Rectal smooth muscle tissue (tissue), 1 donor: ENCODE results near the gene COL27A1.

Experiments
- H3K27ac ChIP-seq: one replicate; pipeline ENCODE4 v1.7.0; 2013; ENCODE audit warnings: low read depth, low read length, inconsistent platforms
- H3K27me3 ChIP-seq: one replicate; pipeline ENCODE4 v1.7.0; 2013; ENCODE audit warnings: low read length; ENCODE audit not compliant: control insufficient read depth, insufficient read depth
- H3K36me3 ChIP-seq: one replicate; pipeline ENCODE4 v1.7.0; 2013; ENCODE audit warnings: low read length; ENCODE audit not compliant: control insufficient read depth, insufficient read depth
- H3K4me1 ChIP-seq: one replicate; pipeline ENCODE4 v1.7.0; 2013; ENCODE audit warnings: low read length; ENCODE audit not compliant: control insufficient read depth, insufficient read depth
- H3K4me3 ChIP-seq: one replicate; pipeline ENCODE4 v1.7.0; 2013; ENCODE audit warnings: low read length
- H3K9ac ChIP-seq: one replicate; pipeline ENCODE4 v1.7.0; 2013; ENCODE audit warnings: low read length

COL27A1 gene

GRCh38 chr9:114228016-114228808, 72.9 kb downstream of the COL27A1 start:
- no peak overlapping the region for H3K27ac ChIP-seq
- no peak overlapping the region for H3K9ac ChIP-seq
- no peaks in the 10 kb centered on the region for H3K4me1 ChIP-seq
- H3K36me3 ChIP-seq, result no peaks in the 10 kb centered on the region
- H3K27me3 ChIP-seq, result no peaks in the 10 kb centered on the region
- no peak overlapping the region for H3K4me3 ChIP-seq

DNA sequence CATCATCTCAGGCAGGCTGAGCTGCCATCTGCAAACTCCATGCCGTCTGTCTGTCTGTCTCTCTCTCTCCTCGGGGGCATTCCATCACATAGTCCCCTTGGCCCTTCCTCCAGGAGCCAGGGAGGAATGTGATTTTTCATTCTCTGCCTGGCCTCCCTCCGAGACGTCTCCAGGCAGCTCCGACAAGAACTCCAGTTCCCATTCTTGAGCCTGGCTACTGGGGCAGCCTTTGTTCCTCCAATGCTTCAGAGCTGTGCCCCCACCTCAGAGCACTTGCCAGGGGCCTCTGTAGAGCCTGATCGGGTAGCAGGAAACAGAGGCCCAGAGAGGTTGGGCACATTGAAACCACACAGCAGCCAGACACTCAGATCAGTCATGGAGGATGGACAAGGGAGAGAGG, 74.0 kb downstream of the COL27A1 start:
- Histone ChIP-seq H3K9ac (no peak overlapping the region), H3K4me3 (no peak overlapping the region), H3K27ac (no peak overlapping the region), H3K27me3 (no peaks in the 10 kb centered on the region), H3K4me1 (peaks cover 2% of the 10 kb centered on the region), H3K36me3 (no peaks in the 10 kb centered on the region)

GRCh38 chr9:114230068-114230467, 74.7 kb downstream of the COL27A1 start:
- H3K4me1 ChIP-seq, result peaks cover 2% of the 10 kb centered on the region
- no peak overlapping the region for H3K9ac ChIP-seq
- H3K36me3 ChIP-seq, result no peaks in the 10 kb centered on the region
- no peaks in the 10 kb centered on the region for H3K27me3 ChIP-seq
- H3K4me3 ChIP-seq, result no peak overlapping the region
- H3K27ac ChIP-seq, result no peak overlapping the region

- no peak overlapping the region for H3K27ac ChIP-seq
- no peak overlapping the region for H3K4me3 ChIP-seq
- H3K4me1 ChIP-seq, result peaks cover 2% of the 10 kb centered on the region
- H3K9ac ChIP-seq, result no peak overlapping the region
- H3K36me3 ChIP-seq, result no peaks in the 10 kb centered on the region
- no peaks in the 10 kb centered on the region for H3K27me3 ChIP-seq
Measured at GRCh38 chr9:114231273-114231672, 75.9 kb downstream of the COL27A1 start.

GRCh38 chr9:114231719-114232449, 76.5 kb downstream of the COL27A1 start:
- H3K27me3 ChIP-seq, result no peaks in the 10 kb centered on the region
- H3K4me3 ChIP-seq, result no peak overlapping the region
- no peak overlapping the region for H3K27ac ChIP-seq
- peaks cover 2% of the 10 kb centered on the region for H3K4me1 ChIP-seq
- H3K9ac ChIP-seq, result no peak overlapping the region
- H3K36me3 ChIP-seq, result no peaks in the 10 kb centered on the region

DNA sequence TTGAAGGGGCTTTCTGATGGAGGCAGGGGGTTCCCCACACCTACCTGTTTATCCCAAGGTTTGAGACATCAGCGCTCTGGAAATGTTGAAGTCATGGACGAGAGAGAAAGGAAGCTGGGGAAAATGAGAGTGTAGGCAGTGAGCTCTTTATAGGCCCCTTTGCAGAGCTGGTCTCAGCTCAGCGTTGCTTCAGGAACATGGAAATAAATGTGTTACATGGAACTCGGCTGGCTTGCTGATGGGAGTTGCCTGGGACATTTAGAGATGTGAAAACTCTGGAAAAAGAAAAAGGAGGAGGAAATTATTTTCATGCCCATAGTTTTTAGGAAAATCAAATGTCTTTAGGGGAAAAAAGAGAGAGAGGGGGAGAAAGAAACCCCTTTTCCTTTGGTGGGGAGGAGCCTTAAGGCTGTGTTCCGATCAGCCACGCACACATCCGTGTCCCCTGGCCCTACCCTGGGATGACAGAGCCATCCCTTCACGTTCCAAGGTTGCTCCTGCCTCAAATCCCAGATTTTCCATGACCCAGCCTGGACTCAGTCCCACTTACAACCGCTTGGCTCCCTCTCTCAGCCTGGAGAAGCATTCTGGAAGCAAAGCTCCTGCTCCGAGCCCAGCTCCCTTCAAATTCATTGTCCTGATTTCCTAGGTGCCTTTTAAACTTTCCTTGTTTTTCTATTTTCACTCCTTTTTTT, 78.3 kb downstream of the COL27A1 start:
- no peak overlapping the region for H3K4me3 ChIP-seq
- no peaks in the 10 kb centered on the region for H3K36me3 ChIP-seq
- no peak overlapping the region for H3K9ac ChIP-seq
- no peaks in the 10 kb centered on the region for H3K27me3 ChIP-seq
- H3K4me1 ChIP-seq, result peaks cover 2% of the 10 kb centered on the region
- peak overlapping the region; percentile 51 for H3K27ac ChIP-seq

GRCh38 chr9:114235033-114235661, 79.8 kb downstream of the COL27A1 start:
- Histone ChIP-seq H3K36me3 (no peaks in the 10 kb centered on the region), H3K27me3 (no peaks in the 10 kb centered on the region), H3K4me3 (no peak overlapping the region), H3K4me1 (peaks cover 2% of the 10 kb centered on the region), H3K9ac (no peak overlapping the region), H3K27ac (no peak overlapping the region)

GRCh38 chr9:114236391-114237138, 81.2 kb downstream of the COL27A1 start:
- peaks cover 2% of the 10 kb centered on the region for H3K4me1 ChIP-seq

GRCh38 chr9:114237247-114237646, 81.9 kb downstream of the COL27A1 start:
- Histone ChIP-seq H3K4me1 (peaks cover 2% of the 10 kb centered on the region), H3K27ac (no peak overlapping the region), H3K27me3 (no peaks in the 10 kb centered on the region), H3K9ac (no peak overlapping the region), H3K4me3 (no peak overlapping the region), H3K36me3 (no peaks in the 10 kb centered on the region)

More at GRCh38 chr9:114236391-114237138, 81.2 kb downstream of the COL27A1 start:
- H3K27me3 ChIP-seq, result no peaks in the 10 kb centered on the region
- no peak overlapping the region for H3K27ac ChIP-seq
- no peak overlapping the region for H3K4me3 ChIP-seq
- no peak overlapping the region for H3K9ac ChIP-seq
- no peaks in the 10 kb centered on the region for H3K36me3 ChIP-seq

GRCh38 chr9:114237781-114238180, 82.4 kb downstream of the COL27A1 start:
- Histone ChIP-seq H3K36me3 (no peaks in the 10 kb centered on the region), H3K27ac (no peak overlapping the region), H3K4me1 (peaks cover 2% of the 10 kb centered on the region)

GRCh38 chr9:114238472-114238871, 83.1 kb downstream of the COL27A1 start:
- Histone ChIP-seq H3K27me3 (no peaks in the 10 kb centered on the region), H3K9ac (no peak overlapping the region), H3K36me3 (no peaks in the 10 kb centered on the region), H3K4me3 (no peak overlapping the region), H3K4me1 (peaks cover 2% of the 10 kb centered on the region), H3K27ac (no peak overlapping the region)

More at GRCh38 chr9:114237781-114238180, 82.4 kb downstream of the COL27A1 start:
- Histone ChIP-seq H3K9ac (no peak overlapping the region), H3K27me3 (no peaks in the 10 kb centered on the region), H3K4me3 (no peak overlapping the region)
